Vagina (tissue), 2 donors: Measurements from ENCODE around the gene TLE2.
A peak's percentile ranks its signal among the peaks of the same experiment; 100 is the strongest.

Experiments
- POLR2A ChIP-seq, 2 donors: fragments of 450-650 bp; IDR thresholded peaks; one replicate each; pipeline ENCODE4 v1.6.1; 2017; ENCODE audit warnings: antibody characterized with exemption in 2 of 2, mild to moderate bottlenecking in 2 of 2, moderate library complexity in 2 of 2
- POLR2AphosphoS5 ChIP-seq, 2 donors: sonication (generic); formaldehyde crosslinking; IDR thresholded peaks; one replicate each; pipeline ENCODE4 v1.9.0; 2017; ENCODE audit warnings: antibody characterized with exemption in 2 of 2, mild to moderate bottlenecking in 2 of 2, low read depth in 1 of 2; ENCODE audit not compliant: insufficient read depth in 1 of 2
- TF ChIP-seq, protein P1 (sequence below), 3 experiments: fragments of 450-650 bp in 2 of 3; fragments of 200-600 bp in 1 of 3; sonication (generic) in 1 of 3; IDR thresholded peaks; one replicate each; pipeline ENCODE4 v1.5.1; 2017 to 2019; ENCODE audit warnings: antibody characterized with exemption in 3 of 3, mild to moderate bottlenecking in 2 of 3, moderate library complexity in 2 of 3

DNA sequence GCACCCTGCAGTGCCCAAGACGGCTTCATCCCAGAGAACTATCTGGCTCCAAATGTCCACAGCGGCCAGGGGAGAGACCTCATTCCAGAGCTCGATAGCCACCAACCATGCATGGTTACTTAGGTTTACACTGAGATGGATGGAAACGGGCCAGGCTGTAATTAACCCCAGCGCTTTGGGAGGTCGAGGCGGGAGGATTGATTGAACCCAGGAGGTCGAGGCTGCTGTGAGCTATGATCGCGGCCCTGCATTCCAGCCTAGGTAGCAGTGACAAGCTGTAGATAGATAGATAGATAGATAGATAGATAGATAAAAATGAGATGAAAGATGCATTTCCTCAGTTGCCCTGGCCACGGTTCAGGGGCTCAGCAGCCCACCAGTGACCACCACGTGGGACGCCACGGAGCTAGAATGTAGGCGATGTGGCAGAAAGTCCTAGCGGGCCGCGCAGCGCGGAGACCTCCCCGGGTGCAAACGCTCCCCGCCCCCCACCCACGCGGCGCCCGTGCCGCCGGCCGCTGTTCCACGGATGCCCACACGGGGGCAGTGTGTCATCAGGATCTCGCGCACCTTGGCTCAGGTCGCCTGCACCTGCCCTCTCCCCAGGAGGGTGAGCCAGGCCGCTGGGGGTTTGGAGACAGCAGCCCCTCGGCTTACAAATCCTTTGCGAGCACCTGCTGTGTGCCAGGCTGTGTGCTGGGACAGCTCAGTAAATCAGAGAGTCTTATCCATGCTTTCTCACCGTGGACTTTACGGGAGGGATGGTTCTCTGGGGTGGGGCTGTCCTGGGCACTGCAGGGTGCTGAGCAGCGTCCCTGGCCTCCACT, 46.7 kb upstream of the TLE2 start:
- TF ChIP-seq POLR2AphosphoS5 (IDR thresholded peaks at IDR 0.05; ENCODE audit: insufficient read depth in 1 of 2, low read depth in 1 of 2) (no peak), POLR2A (IDR thresholded peaks at IDR 0.05) (no peak)
- TF ChIP-seq, protein P1, sequence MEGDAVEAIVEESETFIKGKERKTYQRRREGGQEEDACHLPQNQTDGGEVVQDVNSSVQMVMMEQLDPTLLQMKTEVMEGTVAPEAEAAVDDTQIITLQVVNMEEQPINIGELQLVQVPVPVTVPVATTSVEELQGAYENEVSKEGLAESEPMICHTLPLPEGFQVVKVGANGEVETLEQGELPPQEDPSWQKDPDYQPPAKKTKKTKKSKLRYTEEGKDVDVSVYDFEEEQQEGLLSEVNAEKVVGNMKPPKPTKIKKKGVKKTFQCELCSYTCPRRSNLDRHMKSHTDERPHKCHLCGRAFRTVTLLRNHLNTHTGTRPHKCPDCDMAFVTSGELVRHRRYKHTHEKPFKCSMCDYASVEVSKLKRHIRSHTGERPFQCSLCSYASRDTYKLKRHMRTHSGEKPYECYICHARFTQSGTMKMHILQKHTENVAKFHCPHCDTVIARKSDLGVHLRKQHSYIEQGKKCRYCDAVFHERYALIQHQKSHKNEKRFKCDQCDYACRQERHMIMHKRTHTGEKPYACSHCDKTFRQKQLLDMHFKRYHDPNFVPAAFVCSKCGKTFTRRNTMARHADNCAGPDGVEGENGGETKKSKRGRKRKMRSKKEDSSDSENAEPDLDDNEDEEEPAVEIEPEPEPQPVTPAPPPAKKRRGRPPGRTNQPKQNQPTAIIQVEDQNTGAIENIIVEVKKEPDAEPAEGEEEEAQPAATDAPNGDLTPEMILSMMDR (IDR thresholded peaks at IDR 0.05), result peak; percentile 78 to 92 (median 87)
